HepG2 (cell line): ENCODE data around the gene PLPPR3. TPM values are rescaled to one million over a fixed set of nuclear protein-coding genes. Genes with fewer than 3 reads are reported as not detected.

Source experiments
- ATAC-seq: fragments of 200-7000 bp; cut with Tn5 transposase; 3 replicates; pipeline ENCODE4 v1.9.1; 2020; ENCODE audit warnings: mild to moderate bottlenecking, moderate library complexity
- BruUV-seq: library from RNA; stranded (reverse); fragments of 400-500 nt; replicated peaks from 2 replicates; lab custom pipeline; 2021; lab: Mats Ljungman, UMichigan
- CTCF ChIA-PET: fragments of 300-600 bp; formaldehyde crosslinking; extraction: SDS; loops from one replicate; lab custom pipeline; 2021; ENCODE audit warnings: low total read pairs, inconsistent platforms, low intra/inter-chr PET ratio; lab: Yijun Ruan, JAX
- POLR2A ChIA-PET: fragments of 350-600 bp; sonication (Branson Sonifier 250); formaldehyde crosslinking; loops from one replicate; lab custom pipeline; 2020; ENCODE audit warnings: antibody characterized with exemption, inconsistent platforms; lab: Yijun Ruan, JAX
- DNase-seq: peaks from one replicate; pipeline ENCODE4 v3.0.0-alpha.2; 2015; ENCODE audit warnings: low spot score
- FAIRE-seq: peaks from 3 replicates; lab custom pipeline; 2011; peaks lifted over from hg19 to GRCh38; lab: Jason Lieb, UNC
- H2AFZ ChIP-seq: one replicate; pipeline ENCODE4 v1.6.1; 2011; ENCODE audit warnings: low read length, inconsistent platforms
- H3K27ac ChIP-seq: fragments of 300-600 bp; 3 replicates; pipeline ENCODE4 v1.8.0; 2011; ENCODE audit warnings: mixed run types, mild to moderate bottlenecking, mixed read lengths, low read length, inconsistent platforms; ENCODE audit not compliant: insufficient read depth; ENCODE audit errors: extremely low read length
- H3K27me3 ChIP-seq, 2 experiments: fragments of 200-600 bp in 1 of 2; 2 replicates in 1 of 2; 3 replicates in 1 of 2; pipeline versions ENCODE4 v1.6.0 to v1.8.0; 2011; ENCODE audit warnings: low read length in 2 of 2, mild to moderate bottlenecking in 2 of 2, moderate library complexity in 2 of 2, inconsistent platforms in 1 of 2; ENCODE audit not compliant: insufficient read depth in 2 of 2, control insufficient read depth in 1 of 2
- H3K36me3 ChIP-seq, 2 experiments: fragments of 200-600 bp in 1 of 2; replicated peaks in 1 of 2; 2 replicates in 1 of 2; 3 replicates in 1 of 2; pipeline versions ENCODE4 v1.5.1 to v1.8.0; 2011; ENCODE audit warnings: low read length in 2 of 2, inconsistent platforms in 1 of 2; ENCODE audit not compliant: insufficient read depth in 2 of 2, control insufficient read depth in 1 of 2
- H3K4me1 ChIP-seq: 2 replicates; pipeline ENCODE4 v1.5.1; 2012; ENCODE audit warnings: low read length, inconsistent platforms; ENCODE audit not compliant: insufficient read depth
- H3K4me2 ChIP-seq: 2 replicates; pipeline ENCODE4 v1.6.0; 2011; ENCODE audit warnings: low read depth, low read length, inconsistent platforms
- H3K4me3 ChIP-seq, 3 experiments: fragments of 200-600 bp in 1 of 3; sonication (generic), shearing (Covaris generic) in 1 of 3; replicated peaks in 1 of 3; 2 replicates each; pipeline ENCODE4 v1.5.1; 2011 to 2016; ENCODE audit warnings: low read length in 3 of 3, inconsistent platforms in 2 of 3, low read depth in 2 of 3, mild to moderate bottlenecking in 2 of 3, control low read depth in 1 of 3, mixed read lengths in 1 of 3; ENCODE audit not compliant: insufficient read depth in 1 of 3
- H3K79me2 ChIP-seq: one replicate; pipeline ENCODE4 v1.6.1; 2011; ENCODE audit warnings: low read length, inconsistent platforms; ENCODE audit not compliant: insufficient read depth
- H3K9ac ChIP-seq: 2 replicates; pipeline ENCODE4 v1.6.0; 2011; ENCODE audit warnings: mild to moderate bottlenecking, low read depth, low read length, inconsistent platforms; ENCODE audit not compliant: insufficient read depth
- H3K9me3 ChIP-seq: 2 replicates; pipeline ENCODE4 v1.5.1; 2012; ENCODE audit warnings: mild to moderate bottlenecking, low read length
- H4K20me1 ChIP-seq: 2 replicates; pipeline ENCODE4 v1.6.0; 2011; ENCODE audit warnings: inconsistent platforms, mild to moderate bottlenecking, low read length, moderate library complexity; ENCODE audit not compliant: insufficient read depth
- ARNT2 ChIP-seq: sonication (generic); formaldehyde crosslinking; IDR thresholded peaks from 2 replicates; pipeline ENCODE4 v1.8.0; 2022; ENCODE audit warnings: mild to moderate bottlenecking, low read depth, missing genetic modification reagents, moderate library complexity
- DNMT1 ChIP-seq: sonication (generic); formaldehyde crosslinking; IDR thresholded peaks from 2 replicates; pipeline ENCODE4 v1.5.1; 2020; ENCODE audit warnings: mild to moderate bottlenecking, missing genetic modification reagents
- ELF3 ChIP-seq: IDR thresholded peaks from 2 replicates; pipeline ENCODE4 v1.6.1; 2016; ENCODE audit warnings: missing genetic modification reagents, missing compliant biosample characterization
- HOXA5 ChIP-seq: sonication (generic); formaldehyde crosslinking; IDR thresholded peaks from 2 replicates; pipeline ENCODE4 v1.4.0; 2020; ENCODE audit warnings: missing genetic modification reagents
- MIER3 ChIP-seq: IDR thresholded peaks from 2 replicates; pipeline ENCODE4 v1.6.1; 2016; ENCODE audit warnings: missing compliant biosample characterization, borderline replicate concordance
- POLR2AphosphoS2 ChIP-seq: IDR thresholded peaks from 2 replicates; pipeline ENCODE4 v1.6.1; 2011; ENCODE audit warnings: low read depth, low read length, improper control_type of control experiment
- POLR2G ChIP-seq: fragments of 200-400 bp; formaldehyde crosslinking; IDR thresholded peaks from 2 replicates; pipeline ENCODE4 v1.6.1; 2018; ENCODE audit warnings: mild to moderate bottlenecking, low read depth, low read length, moderate library complexity
- PRPF4 ChIP-seq: fragments of 200-400 bp; formaldehyde crosslinking; IDR thresholded peaks from 2 replicates; pipeline ENCODE4 v1.6.1; 2016; ENCODE audit warnings: low read length, low read depth; ENCODE audit not compliant: poor library complexity, severe bottlenecking
- RBFOX2 ChIP-seq: fragments of 200-400 bp; formaldehyde crosslinking; IDR thresholded peaks from 2 replicates; pipeline ENCODE4 v1.6.1; 2017; ENCODE audit warnings: low read depth, mild to moderate bottlenecking, low read length
- RBM22 ChIP-seq: fragments of 200-400 bp; formaldehyde crosslinking; optimal IDR thresholded peaks from 2 replicates; pipeline ENCODE3; 2017; ENCODE audit warnings: mild to moderate bottlenecking, low read length, moderate library complexity
- SMAD9 ChIP-seq: sonication (generic); formaldehyde crosslinking; IDR thresholded peaks from 2 replicates; pipeline ENCODE4 v1.5.1; 2020; ENCODE audit warnings: mild to moderate bottlenecking, missing genetic modification reagents
- SPEN ChIP-seq: sonication (generic); formaldehyde crosslinking; IDR thresholded peaks from 2 replicates; pipeline ENCODE4 v1.5.1; 2020; ENCODE audit warnings: low read depth, mild to moderate bottlenecking, missing genetic modification reagents
- TAF15 ChIP-seq: fragments of 200-400 bp; formaldehyde crosslinking; IDR thresholded peaks from one replicate; pipeline ENCODE4 v1.6.1; 2018; ENCODE audit warnings: mild to moderate bottlenecking, low read depth, low read length; ENCODE audit not compliant: poor library complexity, severe bottlenecking
- THYN1 ChIP-seq: sonication (generic); formaldehyde crosslinking; IDR thresholded peaks from 2 replicates; pipeline ENCODE4 v1.8.1; 2023; ENCODE audit warnings: low read depth, mild to moderate bottlenecking, moderate library complexity, missing genetic modification reagents, borderline replicate concordance
- ZKSCAN5 ChIP-seq: sonication (generic); formaldehyde crosslinking; IDR thresholded peaks from 2 replicates; pipeline ENCODE4 v1.5.1; 2020; ENCODE audit warnings: mild to moderate bottlenecking, missing genetic modification reagents
- ZNF256 ChIP-seq: sonication (generic); formaldehyde crosslinking; conservative IDR thresholded peaks from 2 replicates; pipeline ENCODE4 v1.4.0; 2020; ENCODE audit warnings: missing genetic modification reagents
- ZNF350 ChIP-seq: sonication (generic); formaldehyde crosslinking; IDR thresholded peaks from 2 replicates; pipeline ENCODE4 v1.4.0; 2020; ENCODE audit warnings: mild to moderate bottlenecking, low read depth, missing genetic modification reagents, borderline replicate concordance
- ZSCAN25 ChIP-seq: sonication (generic); formaldehyde crosslinking; IDR thresholded peaks from 2 replicates; pipeline ENCODE4 v1.8.0; 2022; ENCODE audit warnings: mild to moderate bottlenecking, missing genetic modification reagents
- WGBS: methylation state at CpG from one replicate; pipeline ENCODE4 v1.1.6; 2017; ENCODE audit warnings: low lambda C conversion rate; 5-methylcytosine and 5-hydroxymethylcytosine counted together
- in situ Hi-C: cut with HindIII; loops from 2 replicates; pipeline ENCODE4 v1.10.0; 2017; ENCODE audit warnings: low pct_unique_long_range_greater_than_20kb; ENCODE audit not compliant: extremely low pct_ligation_motif_present
- intact Hi-C: fragments of 100-400 bp; cut with micrococcal nuclease; formaldehyde crosslinking; loops from one replicate; pipeline ENCODE4 v1.10.0; 2022; ENCODE audit not compliant: unreplicated experiment
- polyA plus RNA-seq, 8 experiments: library from polyadenylated mRNA; depleted of rRNA in 3 of 8; stranded (reverse) in 7 of 8; unstranded in 1 of 8; fragments of >200 nt; fragmentation: Illumina TruSeq in 4 of 8; extraction: Trizol in 4 of 8; gene quantifications; 2 replicates each; pipeline versions ENCODE4 v1.2.1 to v1.2.3, GENCODE V29; 2011 to 2016; ENCODE audit warnings: low read depth in 4 of 8, missing spikeins in 1 of 8, mixed read lengths in 1 of 8; ENCODE audit not compliant: insufficient read depth in 1 of 8
- total RNA-seq, 5 experiments: library from RNA; depleted of rRNA; stranded (reverse); fragments of >200 nt; fragmentation: Illumina TruSeq; extraction: Trizol; gene quantifications; 2 replicates each; pipeline ENCODE4 v1.2.3, GENCODE V29; 2016; ENCODE audit warnings: low read depth in 1 of 5
- TF ChIP-seq, protein P1 (sequence below): sonication (generic); formaldehyde crosslinking; IDR thresholded peaks from 2 replicates; pipeline ENCODE4 v1.5.0; 2020; ENCODE audit warnings: missing genetic modification reagents
- TF ChIP-seq, protein P2 (sequence below): sonication (generic); formaldehyde crosslinking; IDR thresholded peaks from 2 replicates; pipeline ENCODE4 v1.5.1; 2020; ENCODE audit warnings: mild to moderate bottlenecking, missing genetic modification reagents

The PLPPR3 gene
- total and polyA plus RNA-seq, 2 of the 13 experiments (the other 11 are each of a cell fraction or from before 2014, with no cell fraction given): 0.07 to 0.16 TPM

DNA sequence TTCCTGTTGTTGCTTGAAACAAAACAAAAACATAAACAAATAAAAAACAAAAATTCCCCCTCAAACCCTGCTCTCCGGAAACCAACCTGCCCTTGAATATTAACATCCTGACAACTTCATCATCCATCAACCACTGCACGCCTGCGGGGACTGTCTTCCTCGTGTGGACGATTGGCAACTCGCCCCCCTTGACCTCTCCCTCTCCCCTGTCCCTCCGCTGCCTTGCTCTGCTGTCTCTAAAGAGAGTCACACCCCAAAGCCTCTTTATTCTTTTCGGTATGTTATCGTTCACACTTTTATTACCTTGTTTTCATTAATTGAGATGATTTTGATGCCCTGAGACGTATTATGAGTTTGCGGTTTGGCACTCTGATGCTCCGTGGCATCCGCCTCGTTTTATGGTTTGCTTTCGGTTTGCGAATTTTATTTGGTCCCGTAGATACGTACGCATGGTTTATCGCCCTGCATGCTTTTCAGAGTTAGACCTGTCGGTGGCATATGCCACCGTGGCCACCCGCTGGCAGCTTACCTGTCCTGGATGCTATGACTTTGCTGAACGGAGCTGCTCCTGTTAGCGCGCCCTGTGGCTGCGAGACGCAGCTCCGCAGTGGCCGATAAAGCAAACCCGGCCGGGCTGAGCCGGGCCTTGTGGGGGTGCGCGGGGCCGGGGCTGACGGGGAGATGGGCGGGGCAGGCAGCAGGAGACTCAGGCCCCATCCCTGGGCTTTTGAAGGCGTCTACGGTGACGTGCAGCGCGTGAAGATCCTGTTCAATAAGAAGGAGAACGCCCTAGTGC, 13.9 kb downstream of the PLPPR3 start:
- FAIRE-seq: no peak
- 97% methylated on average over 36 of the region's 44 CpGs for WGBS
- no peaks in the 10 kb centered on the region for H3K4me1 ChIP-seq
- peaks cover 78% of the 10 kb centered on the region for H4K20me1 ChIP-seq
- ATAC-seq: no peak
- ChIA-PET POLR2A (no interaction called here), CTCF (no interaction called here)
- H3K79me2 ChIP-seq: peaks cover 46% of the 10 kb centered on the region
- BruUV-seq: TSS peak; percentile 26
- no peak overlapping the region for H3K4me2 ChIP-seq
- no peak overlapping the region for H3K27ac ChIP-seq
- no peak overlapping the region for H2AFZ ChIP-seq
- intact Hi-C loops: no loop called here
- no peaks in the 10 kb centered on the region for H3K9me3 ChIP-seq
- no peak overlapping the region for H3K9ac ChIP-seq
- DNase-seq: no peak
- H3K36me3 ChIP-seq: peaks cover 52 to 90% of the 10 kb centered on the region in 2 experiments; a peak in 4 of 5 replicates
- in situ Hi-C loops: no loop called here
- no peak overlapping the region for H3K4me3 ChIP-seq
- H3K27me3 ChIP-seq: no peaks in the 10 kb centered on the region
- TF ChIP-seq POLR2AphosphoS2 (peak; percentile 97; the same call in 1 of the 2 replicates), THYN1 (no peak), ZNF256 (CRISPR knock-in tag) (no peak), ARNT2 (CRISPR knock-in tag) (no peak), MIER3 (CRISPR knock-in tag) (no peak), TAF15 (no peak), RBFOX2 (no peak; the same call in 1 of the 2 replicates), ZKSCAN5 (no peak), DNMT1 (CRISPR knock-in tag) (no peak), SPEN (CRISPR knock-in tag) (no peak), ELF3 (CRISPR knock-in tag) (no peak), SMAD9 (CRISPR knock-in tag) (no peak), POLR2G (peak; percentile 60), ZSCAN25 (CRISPR knock-in tag) (no peak), PRPF4 (no peak), HOXA5 (no peak), ZNF350 (CRISPR knock-in tag) (no peak), RBM22 (peak; percentile 96)
- TF ChIP-seq, protein P1, sequence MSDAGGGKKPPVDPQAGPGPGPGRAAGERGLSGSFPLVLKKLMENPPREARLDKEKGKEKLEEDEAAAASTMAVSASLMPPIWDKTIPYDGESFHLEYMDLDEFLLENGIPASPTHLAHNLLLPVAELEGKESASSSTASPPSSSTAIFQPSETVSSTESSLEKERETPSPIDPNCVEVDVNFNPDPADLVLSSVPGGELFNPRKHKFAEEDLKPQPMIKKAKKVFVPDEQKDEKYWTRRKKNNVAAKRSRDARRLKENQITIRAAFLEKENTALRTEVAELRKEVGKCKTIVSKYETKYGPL: no peak
- TF ChIP-seq, protein P2, sequence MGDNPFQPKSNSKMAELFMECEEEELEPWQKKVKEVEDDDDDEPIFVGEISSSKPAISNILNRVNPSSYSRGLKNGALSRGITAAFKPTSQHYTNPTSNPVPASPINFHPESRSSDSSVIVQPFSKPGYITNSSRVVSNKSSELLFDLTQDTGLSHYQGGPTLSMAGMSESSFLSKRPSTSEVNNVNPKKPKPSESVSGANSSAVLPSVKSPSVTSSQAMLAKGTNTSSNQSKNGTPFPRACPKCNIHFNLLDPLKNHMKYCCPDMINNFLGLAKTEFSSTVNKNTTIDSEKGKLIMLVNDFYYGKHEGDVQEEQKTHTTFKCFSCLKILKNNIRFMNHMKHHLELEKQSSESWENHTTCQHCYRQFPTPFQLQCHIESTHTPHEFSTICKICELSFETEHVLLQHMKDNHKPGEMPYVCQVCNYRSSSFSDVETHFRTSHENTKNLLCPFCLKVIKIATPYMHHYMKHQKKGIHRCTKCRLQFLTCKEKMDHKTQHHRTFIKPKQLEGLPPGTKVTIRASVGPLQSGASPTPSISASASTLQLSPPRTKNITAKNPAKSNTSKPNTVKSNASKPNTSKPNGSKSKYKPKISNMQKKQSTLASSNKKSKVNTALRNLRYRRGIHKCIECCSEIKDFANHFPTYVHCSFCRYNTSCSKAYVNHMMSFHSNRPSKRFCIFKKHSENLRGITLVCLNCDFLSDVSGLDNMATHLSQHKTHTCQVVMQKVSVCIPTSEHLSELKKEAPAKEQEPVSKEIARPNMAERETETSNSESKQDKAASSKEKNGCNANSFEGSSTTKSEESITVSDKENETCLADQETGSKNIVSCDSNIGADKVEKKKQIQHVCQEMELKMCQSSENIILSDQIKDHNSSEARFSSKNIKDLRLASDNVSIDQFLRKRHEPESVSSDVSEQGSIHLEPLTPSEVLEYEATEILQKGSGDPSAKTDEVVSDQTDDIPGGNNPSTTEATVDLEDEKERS (CRISPR knock-in tag): no peak
